ENCODE results near the gene RNF215. TPM values are rescaled to one million over a fixed set of nuclear protein-coding genes. Genes with fewer than 3 reads are reported as not detected.
A peak's percentile ranks its signal among the peaks of the same experiment; 100 is the strongest.

Gene RNF215
- total and polyA plus RNA-seq, 2 of the 13 experiments (the other 11 are each of a cell fraction or from before 2014, with no cell fraction given) = 5.3 to 6.1 TPM

DNA sequence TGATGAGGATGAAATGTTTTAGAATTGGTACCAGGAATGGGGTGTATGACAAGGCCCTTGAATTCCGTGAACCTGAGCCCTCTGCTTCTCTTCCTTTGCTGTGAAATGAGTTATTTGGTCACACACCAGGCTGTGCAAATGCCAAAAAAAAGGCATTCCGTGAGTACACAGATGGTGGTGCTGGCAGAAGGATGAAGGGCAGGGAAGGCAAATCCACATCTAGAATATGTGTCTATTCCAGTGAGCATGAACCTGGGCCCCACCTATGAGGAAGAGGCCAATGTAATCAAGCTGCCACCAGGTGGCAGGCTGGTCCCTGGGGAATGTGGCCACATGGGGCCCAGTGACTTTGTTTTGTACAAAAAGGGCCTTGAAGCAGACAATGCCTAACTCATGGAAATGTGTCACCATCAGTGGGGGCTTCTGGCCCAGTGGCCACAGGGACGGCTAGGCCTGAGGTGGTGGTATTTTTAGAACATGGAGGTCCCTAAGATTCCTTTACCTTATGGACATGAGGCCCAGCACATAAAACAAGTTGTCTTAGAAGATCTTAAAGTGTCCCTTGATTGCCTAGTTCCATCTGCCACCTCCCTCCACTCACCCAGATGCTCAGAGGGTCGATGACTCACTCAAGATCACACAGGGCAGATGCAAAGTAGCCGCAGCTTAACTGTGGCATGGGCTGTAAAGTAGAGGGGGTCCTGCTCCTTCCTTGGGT lies 3.9 kb upstream of the RNF215 start (continued):
- TF ChIP-seq GLI4 (CRISPR knock-in tag; IDR thresholded peaks at IDR 0.05; ENCODE audit: borderline replicate concordance) (no peak), NFE2 (CRISPR knock-in tag; IDR thresholded peaks at IDR 0.05) (no peak), ZNF138 (CRISPR knock-in tag; IDR thresholded peaks at IDR 0.05; ENCODE audit: low read depth) (no peak), KLF13 (CRISPR knock-in tag; IDR thresholded peaks at IDR 0.05) (no peak), AGO2 (optimal IDR thresholded peaks at IDR 0.05; ENCODE audit: low read depth, low read length) (no peak), RFX1 (IDR thresholded peaks at IDR 0.05) (no peak), RCOR2 (CRISPR knock-in tag; IDR thresholded peaks at IDR 0.05) (peak; percentile 63; the same call in 1 of the 2 replicates), DNMT3B (CRISPR knock-in tag; conservative IDR thresholded peaks at IDR 0.05) (peak; percentile 32; the same call in 1 of the 2 replicates), HDAC1 (CRISPR knock-in tag; IDR thresholded peaks at IDR 0.05) (no peak), ZBTB21 (CRISPR knock-in tag; IDR thresholded peaks at IDR 0.05) (no peak), CHCHD3 (CRISPR knock-in tag; IDR thresholded peaks at IDR 0.05) (no peak), NBN (conservative IDR thresholded peaks at IDR 0.05) (no peak), RAD21 (CRISPR knock-in tag; IDR thresholded peaks at IDR 0.05) (peak; percentile 95), GATAD1 (CRISPR knock-in tag; IDR thresholded peaks at IDR 0.05) (no peak), ZNF549 (CRISPR knock-in tag; IDR thresholded peaks at IDR 0.05) (no peak), SOX5 (CRISPR knock-in tag; IDR thresholded peaks at IDR 0.05; ENCODE audit: borderline replicate concordance) (peak; percentile 68), ZNF317 (CRISPR knock-in tag; IDR thresholded peaks at IDR 0.05) (no peak), NRL (CRISPR knock-in tag; IDR thresholded peaks at IDR 0.05; ENCODE audit: borderline replicate concordance) (no peak), SAP130 (CRISPR knock-in tag; IDR thresholded peaks at IDR 0.05; ENCODE audit: low read depth) (peak; percentile 53), ZBTB38 (CRISPR knock-in tag; IDR thresholded peaks at IDR 0.05) (no peak), MTA3 (CRISPR knock-in tag; IDR thresholded peaks at IDR 0.05) (no peak), ZNF225 (CRISPR knock-in tag; IDR thresholded peaks at IDR 0.05) (no peak), ZNF776 (CRISPR knock-in tag; IDR thresholded peaks at IDR 0.05) (no peak), ZNF354B (CRISPR knock-in tag; IDR thresholded peaks at IDR 0.05) (no peak)
- TF ChIP-seq, protein P1, sequence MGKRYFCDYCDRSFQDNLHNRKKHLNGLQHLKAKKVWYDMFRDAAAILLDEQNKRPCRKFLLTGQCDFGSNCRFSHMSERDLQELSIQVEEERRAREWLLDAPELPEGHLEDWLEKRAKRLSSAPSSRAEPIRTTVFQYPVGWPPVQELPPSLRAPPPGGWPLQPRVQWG (CRISPR knock-in tag; IDR thresholded peaks at IDR 0.05; ENCODE audit: borderline replicate concordance, low read depth) = no peak
- TF ChIP-seq, protein P2, sequence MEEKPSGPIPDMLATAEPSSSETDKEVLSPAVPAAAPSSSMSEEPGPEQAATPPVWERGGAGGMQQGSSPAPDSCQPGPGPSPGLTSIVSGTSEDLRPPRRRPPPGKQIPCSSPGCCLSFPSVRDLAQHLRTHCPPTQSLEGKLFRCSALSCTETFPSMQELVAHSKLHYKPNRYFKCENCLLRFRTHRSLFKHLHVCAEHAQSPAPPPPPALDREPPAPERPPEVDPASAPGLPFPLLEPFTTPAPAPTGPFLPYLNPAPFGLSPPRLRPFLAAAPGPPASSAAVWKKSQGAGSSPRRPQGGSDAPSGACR (CRISPR knock-in tag; IDR thresholded peaks at IDR 0.05) = no peak
- TF ChIP-seq, protein P3, sequence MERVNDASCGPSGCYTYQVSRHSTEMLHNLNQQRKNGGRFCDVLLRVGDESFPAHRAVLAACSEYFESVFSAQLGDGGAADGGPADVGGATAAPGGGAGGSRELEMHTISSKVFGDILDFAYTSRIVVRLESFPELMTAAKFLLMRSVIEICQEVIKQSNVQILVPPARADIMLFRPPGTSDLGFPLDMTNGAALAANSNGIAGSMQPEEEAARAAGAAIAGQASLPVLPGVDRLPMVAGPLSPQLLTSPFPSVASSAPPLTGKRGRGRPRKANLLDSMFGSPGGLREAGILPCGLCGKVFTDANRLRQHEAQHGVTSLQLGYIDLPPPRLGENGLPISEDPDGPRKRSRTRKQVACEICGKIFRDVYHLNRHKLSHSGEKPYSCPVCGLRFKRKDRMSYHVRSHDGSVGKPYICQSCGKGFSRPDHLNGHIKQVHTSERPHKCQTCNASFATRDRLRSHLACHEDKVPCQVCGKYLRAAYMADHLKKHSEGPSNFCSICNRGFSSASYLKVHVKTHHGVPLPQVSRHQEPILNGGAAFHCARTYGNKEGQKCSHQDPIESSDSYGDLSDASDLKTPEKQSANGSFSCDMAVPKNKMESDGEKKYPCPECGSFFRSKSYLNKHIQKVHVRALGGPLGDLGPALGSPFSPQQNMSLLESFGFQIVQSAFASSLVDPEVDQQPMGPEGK (CRISPR knock-in tag; IDR thresholded peaks at IDR 0.05) = peak; percentile 73
- TF ChIP-seq, protein P4, sequence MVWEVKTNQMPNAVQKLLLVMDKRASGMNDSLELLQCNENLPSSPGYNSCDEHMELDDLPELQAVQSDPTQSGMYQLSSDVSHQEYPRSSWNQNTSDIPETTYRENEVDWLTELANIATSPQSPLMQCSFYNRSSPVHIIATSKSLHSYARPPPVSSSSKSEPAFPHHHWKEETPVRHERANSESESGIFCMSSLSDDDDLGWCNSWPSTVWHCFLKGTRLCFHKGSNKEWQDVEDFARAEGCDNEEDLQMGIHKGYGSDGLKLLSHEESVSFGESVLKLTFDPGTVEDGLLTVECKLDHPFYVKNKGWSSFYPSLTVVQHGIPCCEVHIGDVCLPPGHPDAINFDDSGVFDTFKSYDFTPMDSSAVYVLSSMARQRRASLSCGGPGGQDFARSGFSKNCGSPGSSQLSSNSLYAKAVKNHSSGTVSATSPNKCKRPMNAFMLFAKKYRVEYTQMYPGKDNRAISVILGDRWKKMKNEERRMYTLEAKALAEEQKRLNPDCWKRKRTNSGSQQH (CRISPR knock-in tag; IDR thresholded peaks at IDR 0.05; ENCODE audit: low read depth) = no peak
- TF ChIP-seq, protein P5, sequence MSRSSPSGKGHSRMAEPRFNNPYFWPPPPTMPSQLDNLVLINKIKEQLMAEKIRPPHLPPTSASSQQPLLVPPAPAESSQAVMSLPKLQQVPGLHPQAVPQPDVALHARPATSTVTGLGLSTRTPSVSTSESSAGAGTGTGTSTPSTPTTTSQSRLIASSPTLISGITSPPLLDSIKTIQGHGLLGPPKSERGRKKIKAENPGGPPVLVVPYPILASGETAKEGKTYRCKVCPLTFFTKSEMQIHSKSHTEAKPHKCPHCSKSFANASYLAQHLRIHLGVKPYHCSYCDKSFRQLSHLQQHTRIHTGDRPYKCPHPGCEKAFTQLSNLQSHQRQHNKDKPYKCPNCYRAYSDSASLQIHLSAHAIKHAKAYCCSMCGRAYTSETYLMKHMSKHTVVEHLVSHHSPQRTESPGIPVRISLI (CRISPR knock-in tag; IDR thresholded peaks at IDR 0.05; ENCODE audit: borderline replicate concordance) = no peak
